ENCODE results near the gene LIPJ.

Gene LIPJ

GRCh38 chr10:88586462-88586861 lies at the start of gene LIPJ:
LIPJ (plus strand) TSS chr10:88586762; CDS start chr10:88590688, 3,926 bp downstream.
- no peak for DNase-seq

- DNase-seq: no peak
Measured at GRCh38 chr10:88537322-88537721, 49.2 kb upstream of the LIPJ start.

- no peak for DNase-seq
Measured at GRCh38 chr10:88538048-88538447, 48.5 kb upstream of the LIPJ start.

- DNase-seq: no peak
Measured at GRCh38 chr10:88540351-88540750, 46.2 kb upstream of the LIPJ start.

- no peak for DNase-seq
Measured at GRCh38 chr10:88541116-88541626, 45.4 kb upstream of the LIPJ start.

- no peak for DNase-seq
Measured at GRCh38 chr10:88542522-88542921, 44.0 kb upstream of the LIPJ start.

GRCh38 chr10:88544140-88544870 lies 42.3 kb upstream of the LIPJ start:
- no peak for DNase-seq

GRCh38 chr10:88545359-88545758 lies 41.2 kb upstream of the LIPJ start:
- DNase-seq: no peak

GRCh38 chr10:88546497-88546896 lies 40.1 kb upstream of the LIPJ start:
- no peak for DNase-seq

- DNase-seq: no peak
Measured at GRCh38 chr10:88551246-88551645, 35.3 kb upstream of the LIPJ start.

GRCh38 chr10:88553116-88553752 lies 33.3 kb upstream of the LIPJ start:
- DNase-seq: peak; percentile 2

GRCh38 chr10:88555190-88555908 lies 31.2 kb upstream of the LIPJ start:
- no peak for DNase-seq

GRCh38 chr10:88557256-88557655 lies 29.3 kb upstream of the LIPJ start:
- no peak for DNase-seq

- no peak for DNase-seq
Measured at GRCh38 chr10:88557658-88558057, 28.9 kb upstream of the LIPJ start.

GRCh38 chr10:88562152-88562551 lies 24.4 kb upstream of the LIPJ start:
- DNase-seq: no peak

GRCh38 chr10:88565072-88565471 lies 21.5 kb upstream of the LIPJ start:
- DNase-seq: no peak

- DNase-seq: no peak
Measured at GRCh38 chr10:88582411-88582805, 4.2 kb upstream of the LIPJ start.

- peak; percentile 47 for DNase-seq
Measured at GRCh38 chr10:88582806-88583583, 3.6 kb upstream of the LIPJ start, which contains the start of gene RNLS. RNLS (minus strand) TSS chr10:88583318.

- DNase-seq: no peak
Measured at GRCh38 chr10:88583584-88583957, 3.0 kb upstream of the LIPJ start.

- no peak for DNase-seq
Measured at GRCh38 chr10:88592381-88592780, 5.8 kb downstream of the LIPJ start.

GRCh38 chr10:88592906-88593305 lies 6.3 kb downstream of the LIPJ start:
- DNase-seq: no peak

- no peak for DNase-seq
Measured at GRCh38 chr10:88594482-88594881, 7.9 kb downstream of the LIPJ start.

- no peak for DNase-seq
Measured at GRCh38 chr10:88598055-88598454, 11.5 kb downstream of the LIPJ start.

Data from activated T-cell treated with anti-CD3 and anti-CD28 coated beads for 4 hours (primary cell).